Activated naive CD8-positive, alpha-beta T cell treated with anti-CD3 and anti-CD28 coated beads for 36 hours (primary cell): Measurements from ENCODE around the gene CHKB. TPM values are rescaled to one million over a fixed set of nuclear protein-coding genes. Genes with fewer than 3 reads are reported as not detected.

Source experiments
- DNase-seq: peaks from one replicate; pipeline ENCODE4 v3.0.0; 2021
- H3K27ac Mint-ChIP-seq: one replicate; pipeline ENCODE4 v1.8.0; 2022; ENCODE audit warnings: mild to moderate bottlenecking, moderate library complexity, mixed read lengths
- H3K27me3 Mint-ChIP-seq: one replicate; pipeline ENCODE4 v1.8.0; 2022; ENCODE audit warnings: mild to moderate bottlenecking, mixed read lengths
- H3K36me3 Mint-ChIP-seq: one replicate; pipeline ENCODE4 v1.8.0; 2021; ENCODE audit warnings: mild to moderate bottlenecking, mixed read lengths
- H3K4me1 Mint-ChIP-seq: one replicate; pipeline ENCODE4 v1.8.0; 2021; ENCODE audit warnings: mixed read lengths
- H3K4me3 Mint-ChIP-seq: one replicate; pipeline ENCODE4 v1.8.0; 2022; ENCODE audit warnings: mild to moderate bottlenecking, moderate library complexity, mixed read lengths
- H3K9me3 Mint-ChIP-seq: one replicate; pipeline ENCODE4 v1.8.0; 2022; ENCODE audit warnings: mixed read lengths
- total RNA-seq, 2 experiments: library from RNA; stranded (reverse); gene quantifications; one replicate each; pipeline ENCODE4 v1.2.3, GENCODE V29; 2021

The CHKB gene
- total RNA-seq, 2 experiments from 2014 or later: 57.3 to 60.3 TPM

DNA sequence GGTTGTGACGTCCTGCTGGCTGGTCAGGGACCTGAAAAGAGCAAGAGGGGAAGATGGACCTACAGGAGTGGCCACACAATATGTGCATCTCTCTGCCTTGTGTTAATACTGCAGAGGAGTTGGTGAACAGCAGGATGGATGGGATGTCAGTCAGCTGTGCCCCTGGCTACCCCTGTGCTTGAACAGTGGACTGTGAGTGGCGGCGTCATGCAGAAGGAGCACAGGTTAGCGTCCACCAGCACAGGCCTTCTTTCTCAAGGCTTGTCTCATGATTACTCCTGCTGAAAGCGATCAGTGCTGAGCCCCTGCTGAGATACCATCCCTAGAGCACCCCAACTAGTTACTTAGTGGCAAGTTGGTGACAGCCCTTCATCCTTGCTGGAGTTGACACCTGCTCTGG, 3.8 kb upstream of the CHKB start:
- H3K4me3 Mint-ChIP-seq: no peak overlapping the region
- H3K27me3 Mint-ChIP-seq: no peaks in the 10 kb centered on the region
- H3K4me1 Mint-ChIP-seq: peaks cover 16% of the 10 kb centered on the region
- no peaks in the 10 kb centered on the region for H3K9me3 Mint-ChIP-seq
- H3K27ac Mint-ChIP-seq: no peak overlapping the region
- DNase-seq: no peak
- no peaks in the 10 kb centered on the region for H3K36me3 Mint-ChIP-seq

GRCh38 chr22:50585781-50586180, 3.1 kb upstream of the CHKB start:
- Mint-ChIP-seq H3K4me1 (peaks cover 19% of the 10 kb centered on the region), H3K36me3 (peaks cover 2% of the 10 kb centered on the region), H3K9me3 (no peaks in the 10 kb centered on the region), H3K4me3 (no peak overlapping the region), H3K27ac (no peak overlapping the region), H3K27me3 (no peaks in the 10 kb centered on the region)
- no peak for DNase-seq

DNA sequence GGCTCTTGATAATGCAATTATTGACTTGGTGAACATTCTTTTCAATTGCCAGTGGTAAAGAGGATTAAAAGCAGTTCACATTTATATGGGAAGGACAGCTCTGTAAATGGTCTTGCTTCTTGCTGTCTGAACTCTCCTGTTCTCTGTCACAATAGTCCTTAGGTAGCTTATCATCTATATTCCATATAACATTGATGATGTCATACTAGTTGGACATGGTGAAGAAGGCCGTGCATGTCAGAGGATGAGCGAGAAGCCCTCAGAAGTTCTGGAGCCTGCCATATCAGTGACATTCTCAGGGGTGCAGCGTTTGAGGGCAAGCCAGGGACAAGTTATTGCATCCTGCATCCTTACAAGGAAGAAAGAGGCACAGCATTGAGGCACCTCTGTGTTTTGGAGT, 2.6 kb upstream of the CHKB start:
- H3K4me3 Mint-ChIP-seq: no peak overlapping the region
- no peaks in the 10 kb centered on the region for H3K9me3 Mint-ChIP-seq
- peaks cover 19% of the 10 kb centered on the region for H3K4me1 Mint-ChIP-seq
- no peak for DNase-seq
- H3K36me3 Mint-ChIP-seq: peaks cover 6% of the 10 kb centered on the region
- H3K27ac Mint-ChIP-seq: no peak overlapping the region
- no peaks in the 10 kb centered on the region for H3K27me3 Mint-ChIP-seq

DNA sequence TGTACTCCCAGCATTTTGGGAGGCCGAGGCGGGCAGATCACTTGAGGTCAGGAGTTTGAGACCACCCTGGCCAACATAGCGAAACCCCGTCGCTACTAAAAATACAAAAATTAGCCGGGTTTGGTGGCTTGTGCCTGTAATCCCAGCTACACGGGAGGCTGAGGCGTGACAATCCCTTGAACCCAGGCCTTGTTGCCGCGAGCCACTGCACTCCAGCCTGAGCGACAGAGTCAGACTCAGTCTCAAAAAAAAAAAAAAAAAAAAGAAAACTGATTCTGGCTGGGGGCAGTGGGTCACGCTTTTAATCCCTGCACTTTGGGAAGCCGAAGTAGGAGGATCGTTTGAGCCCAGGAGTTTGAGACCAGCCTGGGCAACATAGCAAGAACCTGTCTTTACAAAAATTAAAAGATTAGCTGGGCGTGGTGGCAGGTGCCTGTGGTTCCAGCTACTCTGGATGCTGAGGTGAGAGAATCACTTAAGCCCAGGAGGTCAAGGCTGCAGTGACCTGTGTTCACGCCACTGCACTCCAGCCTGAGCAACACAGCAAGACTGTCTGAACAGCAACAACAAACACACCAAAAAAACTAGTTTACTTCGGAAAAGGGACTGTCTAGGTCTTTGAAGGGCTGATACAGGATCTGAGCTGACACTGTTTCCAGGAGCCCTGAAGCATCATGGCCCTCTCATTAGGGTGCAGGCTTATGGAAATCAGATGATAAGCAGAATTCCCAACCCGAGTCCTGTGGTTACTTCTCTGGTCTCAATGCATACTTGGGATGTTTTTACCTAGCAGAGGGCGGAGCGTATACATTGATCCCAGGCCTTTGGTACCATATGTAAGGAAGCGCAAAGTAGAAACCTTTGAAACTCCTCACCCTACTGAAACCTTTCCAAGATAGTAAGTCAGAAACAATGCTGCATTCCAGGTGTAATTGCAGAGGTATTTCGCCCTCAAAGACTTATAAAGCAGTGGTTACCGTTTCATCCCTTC, 1.8 kb upstream of the CHKB start:
- no peak for DNase-seq
- Mint-ChIP-seq H3K27ac (peak overlapping the region; percentile 84), H3K9me3 (no peaks in the 10 kb centered on the region), H3K36me3 (peaks cover 11% of the 10 kb centered on the region), H3K4me3 (peak overlapping the region; percentile 91), H3K4me1 (peaks cover 19% of the 10 kb centered on the region), H3K27me3 (no peaks in the 10 kb centered on the region)

DNA sequence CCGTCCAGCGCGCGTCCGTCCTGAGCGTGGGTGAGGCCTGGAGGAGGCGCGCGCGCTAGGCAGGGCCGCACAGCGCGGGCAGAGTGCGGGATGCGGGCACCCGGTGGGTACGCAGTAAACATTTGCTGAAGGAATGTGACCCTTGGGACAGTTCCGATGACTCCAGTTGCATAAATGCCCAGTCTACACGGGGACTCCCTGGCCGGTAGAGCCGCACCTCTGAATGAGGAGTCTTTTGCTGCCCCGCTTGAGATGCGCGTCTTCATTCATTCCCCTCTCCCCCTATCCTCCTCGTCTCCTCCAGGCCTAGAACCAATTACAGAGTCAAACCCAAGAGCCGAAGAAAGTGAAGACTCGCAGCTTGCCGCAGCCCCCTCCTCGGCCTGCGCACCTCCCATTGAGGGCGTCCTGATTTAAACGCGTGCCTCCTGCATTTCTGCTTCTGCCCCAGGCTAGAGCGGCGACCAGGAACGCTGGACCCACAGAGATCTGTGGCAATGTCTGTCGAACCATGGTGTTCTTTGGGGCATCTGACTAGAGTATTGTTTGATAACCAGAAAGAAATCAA, 729 bp upstream of the CHKB start:
- no peak for DNase-seq
- Mint-ChIP-seq H3K27ac (peak overlapping the region; percentile 84), H3K4me3 (peak overlapping the region; percentile 91), H3K9me3 (no peaks in the 10 kb centered on the region), H3K27me3 (no peaks in the 10 kb centered on the region), H3K36me3 (peaks cover 12% of the 10 kb centered on the region), H3K4me1 (peaks cover 23% of the 10 kb centered on the region)

DNA sequence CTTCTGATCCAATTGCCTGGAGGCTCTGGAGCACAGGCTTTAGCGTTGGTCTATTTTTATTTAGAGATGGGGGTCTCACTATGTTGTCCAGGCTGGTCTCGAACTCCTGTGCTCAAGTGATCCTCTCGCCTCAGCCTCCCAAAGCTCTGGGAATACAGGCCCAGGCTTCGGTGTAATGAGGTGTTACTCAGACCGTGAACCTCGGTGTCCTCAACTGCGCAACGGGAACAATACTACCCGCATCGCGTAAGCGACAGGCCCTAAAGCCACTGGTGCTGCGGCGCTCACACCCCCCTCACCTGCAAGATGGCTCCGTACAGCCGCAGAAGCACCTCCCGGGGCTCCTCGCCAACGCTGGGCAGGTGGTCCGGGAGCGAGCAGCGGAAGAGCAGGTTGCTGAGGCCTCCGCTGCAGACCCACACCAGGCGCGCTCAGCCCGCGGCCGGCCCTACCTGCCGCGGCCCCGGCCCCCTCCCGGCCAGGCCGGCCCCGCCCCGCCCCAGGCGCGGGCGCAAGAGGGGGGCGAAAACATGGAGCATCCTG, 628 bp downstream of the CHKB start:
- H3K27me3 Mint-ChIP-seq: no peaks in the 10 kb centered on the region
- peaks cover 13% of the 10 kb centered on the region for H3K36me3 Mint-ChIP-seq
- DNase-seq: peak; percentile 54
- H3K9me3 Mint-ChIP-seq: no peaks in the 10 kb centered on the region
- H3K4me1 Mint-ChIP-seq: peaks cover 29% of the 10 kb centered on the region
- peak overlapping the region; percentile 92 for H3K27ac Mint-ChIP-seq
- H3K4me3 Mint-ChIP-seq: peak overlapping the region; percentile 91

DNA sequence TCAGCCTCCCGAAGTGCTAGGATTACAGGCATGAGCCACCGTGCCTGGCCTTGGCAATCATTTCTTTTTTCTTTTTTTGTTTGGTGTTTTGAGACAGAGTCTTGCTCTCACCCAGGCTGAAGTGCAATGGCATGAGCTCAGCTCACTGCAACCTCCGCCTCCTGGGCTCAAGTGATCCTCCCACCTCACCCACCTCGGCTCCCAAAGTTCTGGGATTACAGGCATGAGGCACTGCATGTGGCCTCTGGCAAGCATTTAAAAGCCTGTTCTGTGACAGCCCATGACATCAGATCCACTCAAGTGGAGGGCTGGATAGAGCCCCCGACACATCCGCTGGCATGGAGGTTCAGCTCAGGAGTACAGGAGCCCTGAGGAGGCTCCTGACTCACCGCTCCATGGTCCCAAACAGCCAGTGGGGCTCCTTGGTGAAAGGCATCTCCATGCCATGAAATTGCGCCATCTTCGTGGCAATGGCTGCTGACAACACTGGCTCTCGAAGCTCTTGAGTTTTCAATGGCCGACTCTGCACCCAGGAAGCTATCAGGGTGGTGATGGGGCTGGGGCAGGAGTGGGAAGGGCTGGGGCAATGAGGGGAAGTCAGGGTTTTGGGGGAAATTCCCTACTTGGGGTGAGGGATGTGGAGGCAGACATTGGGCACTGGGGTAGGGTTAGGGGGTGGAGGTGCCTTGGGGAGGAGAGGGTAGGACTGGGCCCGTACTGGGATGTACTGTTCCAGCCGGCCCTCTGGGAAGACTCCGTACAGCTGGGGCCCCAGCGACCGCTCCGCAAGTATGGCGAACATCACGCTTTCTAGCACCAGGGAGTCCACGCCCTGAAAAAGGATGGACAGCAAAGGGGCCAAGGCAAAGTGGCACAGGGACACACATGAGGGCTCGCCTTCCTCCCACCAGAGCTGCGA, 1.4 kb downstream of the CHKB start:
- Mint-ChIP-seq H3K9me3 (no peaks in the 10 kb centered on the region), H3K27me3 (no peaks in the 10 kb centered on the region), H3K4me1 (peaks cover 31% of the 10 kb centered on the region), H3K36me3 (peaks cover 14% of the 10 kb centered on the region), H3K4me3 (peak overlapping the region; percentile 85), H3K27ac (peak overlapping the region; percentile 82)
- no peak for DNase-seq

GRCh38 chr22:50579752-50580151, 2.9 kb downstream of the CHKB start:
- Mint-ChIP-seq H3K4me3 (no peak overlapping the region), H3K4me1 (peaks cover 31% of the 10 kb centered on the region), H3K27ac (no peak overlapping the region), H3K9me3 (no peaks in the 10 kb centered on the region), H3K27me3 (no peaks in the 10 kb centered on the region), H3K36me3 (peaks cover 16% of the 10 kb centered on the region)
- DNase-seq: no peak

DNA sequence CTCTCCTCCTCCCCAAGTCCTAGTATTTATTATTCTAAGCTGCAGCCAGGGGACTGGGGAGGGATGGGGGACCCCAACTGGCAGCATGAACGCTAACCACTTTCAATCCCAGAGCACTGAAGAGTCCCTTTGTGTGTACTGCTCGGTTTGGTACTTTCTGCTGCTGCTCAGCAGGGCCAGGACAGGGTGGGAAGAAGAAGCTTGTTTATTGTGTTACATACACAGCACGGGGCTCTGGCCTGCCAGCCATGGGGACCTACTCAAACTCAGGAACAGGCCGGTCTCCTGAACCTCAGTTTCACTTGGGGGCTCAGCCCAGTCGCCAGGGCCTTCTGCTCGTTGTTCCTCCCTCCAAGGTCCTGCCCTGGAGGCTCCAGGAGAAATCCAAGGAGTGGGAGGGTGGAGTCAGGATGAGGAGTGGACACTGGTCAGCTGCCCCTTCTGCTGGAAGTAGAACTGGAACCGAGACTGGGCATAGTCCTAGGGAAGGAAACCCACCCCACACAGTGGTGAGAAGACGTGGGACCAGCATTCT, 3.8 kb downstream of the CHKB start:
- no peaks in the 10 kb centered on the region for H3K9me3 Mint-ChIP-seq
- H3K36me3 Mint-ChIP-seq: peaks cover 16% of the 10 kb centered on the region
- no peak overlapping the region for H3K27ac Mint-ChIP-seq
- DNase-seq: no peak
- H3K4me1 Mint-ChIP-seq: peaks cover 26% of the 10 kb centered on the region
- no peak overlapping the region for H3K4me3 Mint-ChIP-seq
- H3K27me3 Mint-ChIP-seq: no peaks in the 10 kb centered on the region

DNA sequence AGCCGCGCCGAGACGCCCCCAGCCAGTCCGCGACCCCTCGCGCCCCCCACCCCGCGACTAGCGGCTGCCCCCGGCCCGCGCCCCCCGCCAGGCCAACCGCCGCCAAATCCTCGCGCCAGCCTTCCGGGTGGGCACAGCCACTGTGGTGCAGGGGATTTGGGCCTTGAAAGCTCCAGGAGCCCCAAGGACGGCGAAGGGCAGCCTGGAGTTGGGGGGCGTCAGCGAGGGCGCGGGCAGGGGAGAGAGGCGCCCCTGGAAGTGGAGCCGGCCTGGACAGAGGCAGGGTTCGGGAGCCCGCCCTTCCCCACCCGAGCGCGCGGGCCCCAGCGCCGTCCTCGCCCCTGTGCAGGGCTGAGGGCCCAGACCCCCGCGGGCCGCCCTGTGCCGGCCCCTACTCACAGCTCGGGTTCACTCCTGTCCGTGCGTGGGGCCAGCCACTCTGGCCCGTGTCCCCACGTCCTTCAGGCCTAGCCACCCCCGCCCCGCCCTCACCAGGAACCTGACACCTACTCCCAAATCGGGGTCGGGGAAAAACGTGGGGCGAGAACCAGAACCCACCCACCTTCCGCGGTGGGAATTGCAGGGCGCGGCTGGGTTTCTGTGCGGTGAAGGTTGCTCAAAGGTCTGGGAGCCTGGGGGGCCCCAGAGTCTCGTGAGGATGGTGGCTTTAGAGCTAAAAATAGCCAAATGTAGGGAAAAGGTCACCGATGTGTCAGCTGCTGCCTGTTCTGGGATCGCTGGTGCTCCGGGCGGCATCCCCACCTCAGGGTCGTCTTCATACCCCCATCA, 4.5 kb downstream of the CHKB start, which contains the start of gene CPT1B:
CPT1B (minus strand) TSS at position 441 of the 789 bp plus-strand sequence. CDS start 512 bp downstream, outside the sequence.
- no peak for DNase-seq
- Mint-ChIP-seq H3K36me3 (peaks cover 18% of the 10 kb centered on the region), H3K4me3 (no peak within 1 kb of the TSS), H3K4me1 (peaks cover 20% of the 10 kb centered on the region), H3K9me3 (no peaks in the 10 kb centered on the region), H3K27ac (no peak within 1 kb of the TSS), H3K27me3 (no peaks in the 10 kb centered on the region)

DNA sequence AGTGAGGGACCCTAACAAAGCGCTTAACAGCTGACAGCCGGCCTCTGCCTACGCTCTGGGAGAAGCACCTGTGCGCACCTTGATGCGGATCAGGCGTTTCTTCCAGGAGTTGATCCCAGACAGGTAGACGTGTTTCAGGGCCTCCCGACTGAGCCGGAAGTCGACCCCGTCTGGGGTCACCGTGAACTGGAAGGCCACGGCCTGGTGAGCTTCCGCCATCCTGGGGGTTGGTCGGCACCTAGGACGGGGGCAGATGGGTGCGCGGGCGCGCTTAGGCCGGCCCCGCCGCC, 5.0 kb downstream of the CHKB start:
- H3K27ac Mint-ChIP-seq: no peak overlapping the region
- no peak overlapping the region for H3K4me3 Mint-ChIP-seq
- peaks cover 18% of the 10 kb centered on the region for H3K36me3 Mint-ChIP-seq
- H3K4me1 Mint-ChIP-seq: peaks cover 20% of the 10 kb centered on the region
- H3K9me3 Mint-ChIP-seq: no peaks in the 10 kb centered on the region
- H3K27me3 Mint-ChIP-seq: no peaks in the 10 kb centered on the region
- no peak for DNase-seq

- Mint-ChIP-seq H3K27ac (no peak overlapping the region), H3K4me1 (peaks cover 20% of the 10 kb centered on the region), H3K36me3 (peaks cover 18% of the 10 kb centered on the region), H3K9me3 (no peaks in the 10 kb centered on the region), H3K27me3 (no peaks in the 10 kb centered on the region), H3K4me3 (no peak overlapping the region)
- no peak for DNase-seq
Measured at GRCh38 chr22:50576806-50577696, 5.6 kb downstream of the CHKB start.

DNA sequence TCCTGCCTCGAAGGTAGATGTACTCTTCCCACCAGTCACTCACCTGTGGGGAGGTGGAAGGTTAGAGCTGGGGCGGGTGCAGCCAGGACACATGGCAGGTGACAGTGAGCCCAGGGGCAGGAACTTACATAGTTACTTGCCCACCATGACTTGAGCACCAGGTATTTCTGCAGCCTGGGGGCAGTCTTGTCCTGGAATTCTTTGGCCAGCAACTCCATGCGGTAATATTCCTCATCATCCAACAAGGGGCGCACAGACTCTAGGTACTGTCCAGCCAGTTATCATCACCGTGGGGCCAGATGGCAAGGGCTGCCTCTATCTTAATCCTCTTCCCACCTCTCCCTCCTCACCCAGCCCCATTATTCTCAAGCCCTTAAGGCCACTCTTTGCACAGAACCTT, 6.6 kb downstream of the CHKB start:
- Mint-ChIP-seq H3K36me3 (peaks cover 18% of the 10 kb centered on the region), H3K9me3 (no peaks in the 10 kb centered on the region), H3K27ac (no peak overlapping the region), H3K4me1 (peaks cover 13% of the 10 kb centered on the region), H3K27me3 (no peaks in the 10 kb centered on the region), H3K4me3 (no peak overlapping the region)
- DNase-seq: no peak
